ENCODE data around the gene IZUMO1. TPM values are rescaled to one million over a fixed set of nuclear protein-coding genes. Genes with fewer than 3 reads are reported as not detected.

The IZUMO1 gene
- total and polyA plus RNA-seq, 9 of the 15 experiments (the other 6 are each of a cell fraction or from before 2014, with no cell fraction given) = 0.14 to 2.1 (median 0.73) TPM

DNA sequence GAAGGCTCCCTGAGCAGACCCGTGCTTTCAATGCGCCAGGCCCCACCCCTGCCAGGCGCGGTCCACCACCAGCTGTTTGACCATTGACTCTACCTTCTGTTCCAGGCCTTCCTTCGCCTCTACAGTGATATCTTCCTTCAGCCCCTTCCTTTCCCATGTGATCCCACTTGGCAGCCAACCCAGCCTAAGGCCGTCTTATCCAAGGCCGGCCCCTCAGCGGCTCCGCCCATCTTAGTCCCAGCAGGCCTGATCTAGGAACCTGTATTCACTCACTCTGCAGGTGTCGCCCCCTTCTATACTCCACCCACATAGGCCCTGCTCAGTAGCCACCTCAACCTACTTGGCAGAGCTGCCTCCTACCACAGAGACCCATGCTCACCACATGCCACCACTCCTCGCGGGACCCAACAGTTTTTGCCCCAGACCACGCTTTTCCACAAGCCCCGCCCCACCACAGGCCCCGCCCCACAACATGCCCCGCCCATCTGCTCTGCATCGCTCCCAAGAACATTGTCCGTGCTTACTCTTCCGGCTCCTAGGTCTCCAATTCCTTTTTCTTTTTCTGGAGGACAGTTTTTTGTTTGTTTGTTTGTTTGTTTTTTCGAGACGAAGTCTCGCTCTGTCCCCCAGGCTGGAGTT is 9.2 kb downstream of the IZUMO1 start (continued):
- peak; percentile 85 for TF ChIP-seq L3MBTL2 (IDR thresholded peaks at IDR 0.05)
- TF ChIP-seq CREB1 (IDR thresholded peaks at IDR 0.05) = 0 out of 2 replicates have a peak, but pooled peaks have one; percentile 9
- no peak; the same call in 1 of the 2 replicates for TF ChIP-seq CREB1 (CRISPR knock-in tag; IDR thresholded peaks at IDR 0.05)
- TF ChIP-seq ZNF140 (CRISPR knock-in tag; IDR thresholded peaks at IDR 0.05) = no peak
- TF ChIP-seq MYC (IDR thresholded peaks at IDR 0.05; ENCODE audit: low read depth, low read length) = no peak
- 0 out of 2 replicates have a peak, but pooled peaks have one; percentile 12 for TF ChIP-seq MYC (CRISPR knock-in tag; IDR thresholded peaks at IDR 0.05; ENCODE audit: borderline replicate concordance, low read depth)
- TF ChIP-seq, protein P1, sequence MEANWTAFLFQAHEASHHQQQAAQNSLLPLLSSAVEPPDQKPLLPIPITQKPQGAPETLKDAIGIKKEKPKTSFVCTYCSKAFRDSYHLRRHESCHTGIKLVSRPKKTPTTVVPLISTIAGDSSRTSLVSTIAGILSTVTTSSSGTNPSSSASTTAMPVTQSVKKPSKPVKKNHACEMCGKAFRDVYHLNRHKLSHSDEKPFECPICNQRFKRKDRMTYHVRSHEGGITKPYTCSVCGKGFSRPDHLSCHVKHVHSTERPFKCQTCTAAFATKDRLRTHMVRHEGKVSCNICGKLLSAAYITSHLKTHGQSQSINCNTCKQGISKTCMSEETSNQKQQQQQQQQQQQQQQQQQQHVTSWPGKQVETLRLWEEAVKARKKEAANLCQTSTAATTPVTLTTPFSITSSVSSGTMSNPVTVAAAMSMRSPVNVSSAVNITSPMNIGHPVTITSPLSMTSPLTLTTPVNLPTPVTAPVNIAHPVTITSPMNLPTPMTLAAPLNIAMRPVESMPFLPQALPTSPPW (CRISPR knock-in tag; IDR thresholded peaks at IDR 0.05) = peak; percentile 33; the same call in 1 of the 2 replicates
- no peak for TF ChIP-seq MCM5 (IDR thresholded peaks at IDR 0.05; ENCODE audit: low read depth)
- no peak for TF ChIP-seq ETV5 (CRISPR knock-in tag; IDR thresholded peaks at IDR 0.05; ENCODE audit: low read depth)
- 0 out of 2 replicates have a peak, but pooled peaks have one; percentile 24 for TF ChIP-seq FOSL1 (tag; conservative IDR thresholded peaks at IDR 0.05)
- TF ChIP-seq DPF2 (IDR thresholded peaks at IDR 0.05) = 0 out of 2 replicates have a peak, but pooled peaks have one; percentile 14
- no peak for TF ChIP-seq KAT7 (CRISPR knock-in tag; IDR thresholded peaks at IDR 0.05; ENCODE audit: borderline replicate concordance)
- TF ChIP-seq ZBTB1 (CRISPR knock-in tag; IDR thresholded peaks at IDR 0.05; ENCODE audit: borderline replicate concordance, low read depth) = 0 out of 2 replicates have a peak, but pooled peaks have one; percentile 14
- TF ChIP-seq, protein P2, sequence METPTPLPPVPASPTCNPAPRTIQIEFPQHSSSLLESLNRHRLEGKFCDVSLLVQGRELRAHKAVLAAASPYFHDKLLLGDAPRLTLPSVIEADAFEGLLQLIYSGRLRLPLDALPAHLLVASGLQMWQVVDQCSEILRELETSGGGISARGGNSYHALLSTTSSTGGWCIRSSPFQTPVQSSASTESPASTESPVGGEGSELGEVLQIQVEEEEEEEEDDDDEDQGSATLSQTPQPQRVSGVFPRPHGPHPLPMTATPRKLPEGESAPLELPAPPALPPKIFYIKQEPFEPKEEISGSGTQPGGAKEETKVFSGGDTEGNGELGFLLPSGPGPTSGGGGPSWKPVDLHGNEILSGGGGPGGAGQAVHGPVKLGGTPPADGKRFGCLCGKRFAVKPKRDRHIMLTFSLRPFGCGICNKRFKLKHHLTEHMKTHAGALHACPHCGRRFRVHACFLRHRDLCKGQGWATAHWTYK (CRISPR knock-in tag; IDR thresholded peaks at IDR 0.05) = 0 out of 2 replicates have a peak, but pooled peaks have one; percentile 53
- 0 out of 2 replicates have a peak, but pooled peaks have one; percentile 11 for TF ChIP-seq ARID1B (IDR thresholded peaks at IDR 0.05)
- TF ChIP-seq NCOA2 (IDR thresholded peaks at IDR 0.05; ENCODE audit: partially characterized antibody in 2 of 2) = no peak
- no peak for TF ChIP-seq ZNF280B (CRISPR knock-in tag; IDR thresholded peaks at IDR 0.05)
- no peak for TF ChIP-seq KAT8 (IDR thresholded peaks at IDR 0.05; ENCODE audit: low read depth)
- 0 out of 2 replicates have a peak, but pooled peaks have one; percentile 20 for TF ChIP-seq NBN (IDR thresholded peaks at IDR 0.05; ENCODE audit: low read depth)
- TF ChIP-seq TBL1XR1 (IDR thresholded peaks at IDR 0.05; ENCODE audit: low read length in 2 of 2) = 0 out of 4 replicates have a peak, but pooled peaks of 1 of the 2 experiments have one; percentile 8
- peak; percentile 48; the same call in 1 of the 2 replicates for TF ChIP-seq CHD2 (IDR thresholded peaks at IDR 0.05; ENCODE audit: low read depth, low read length)
- TF ChIP-seq POLR2A (conservative IDR thresholded peaks at IDR 0.05) = peak; percentile 59; the same call in 1 of the 2 replicates
- no peak for TF ChIP-seq CBFA2T2 (conservative IDR thresholded peaks at IDR 0.05)
- TF ChIP-seq EP400 (IDR thresholded peaks at IDR 0.05) = peak; percentile 75; the same call in 1 of the 2 replicates
- TF ChIP-seq FOXK2 (conservative IDR thresholded peaks at IDR 0.05 in 1 of 2, IDR thresholded peaks at IDR 0.05 in 1 of 2; ENCODE audit: low read depth in 2 of 2) = peak; percentile 56 to 60; a peak in 3 of 4 replicates
- no peak for TF ChIP-seq ZNF197 (CRISPR knock-in tag; IDR thresholded peaks at IDR 0.05; ENCODE audit: low read depth)
- TF ChIP-seq POLR2B (IDR thresholded peaks at IDR 0.05; ENCODE audit: low read depth, partially characterized antibody) = peak; percentile 54
